GM18508 (cell line): ENCODE measurements around the gene STYXL1.

Experiments used
- ATAC-seq: cut with Tn5 transposase; IDR thresholded peaks from one replicate; pipeline ENCODE4 v1.9.1; 2021; ENCODE audit warnings: moderate number of reproducible peaks; ENCODE audit not compliant: insufficient read depth, unreplicated experiment

Gene STYXL1

GRCh38 chr7:75995996-75996395, 51.8 kb downstream of the STYXL1 start:
- ATAC-seq, result no peak

DNA sequence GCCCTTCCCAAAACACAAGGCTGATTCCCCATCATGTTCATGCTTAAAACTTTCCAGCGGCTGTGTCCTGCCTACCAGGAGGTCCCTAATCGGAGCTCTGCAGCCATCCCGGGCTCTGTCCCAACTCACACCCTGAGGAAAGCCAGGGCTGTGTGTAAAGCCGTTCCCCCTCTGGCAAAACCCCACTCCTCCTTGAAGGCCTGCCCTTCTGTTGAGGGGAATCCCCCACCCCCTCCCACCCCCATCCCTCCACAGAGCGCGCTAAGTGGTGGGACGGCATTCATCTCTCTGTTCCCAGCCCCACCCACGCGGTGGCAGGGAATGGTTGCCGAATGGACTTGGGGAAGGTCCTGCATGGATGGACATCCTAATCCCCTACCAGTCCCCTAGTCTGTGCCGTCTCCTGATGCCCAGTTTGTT, 52.7 kb downstream of the STYXL1 start:
- no peak for ATAC-seq

DNA sequence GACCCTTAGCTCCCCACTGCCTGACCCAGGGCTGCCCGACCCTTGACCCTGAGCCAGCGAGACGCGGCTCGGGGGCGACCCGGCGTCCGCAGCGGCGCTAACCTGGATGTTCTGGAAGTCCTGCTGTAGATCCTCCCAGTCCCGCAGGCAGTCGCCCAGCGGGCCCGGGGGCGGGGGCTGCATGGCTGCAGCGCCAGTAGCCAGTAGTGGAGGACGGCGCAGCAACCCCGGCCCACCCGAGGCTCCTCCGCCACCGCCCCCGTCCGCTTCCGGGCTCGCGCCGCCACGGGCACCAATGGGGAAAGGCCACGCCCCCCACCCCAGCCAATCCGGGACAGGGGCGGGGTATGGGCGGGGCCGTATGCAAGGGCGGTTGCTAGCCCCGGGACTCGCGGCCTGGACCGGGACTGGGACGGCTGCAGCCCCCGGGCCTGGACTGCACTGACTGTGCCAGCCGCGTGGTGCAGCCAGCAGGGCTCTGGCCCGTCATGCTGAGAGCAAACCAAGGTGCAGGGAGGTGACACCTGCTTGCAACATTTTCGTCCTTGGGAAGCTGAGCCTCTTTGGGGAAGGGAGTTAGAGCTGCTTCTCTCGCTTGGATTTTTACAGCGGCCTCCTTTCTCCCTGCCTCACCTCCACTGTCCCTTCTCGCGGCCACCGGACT, 53.3 kb downstream of the STYXL1 start, which contains the start of gene TMEM120A:
Gene TMEM120A (minus strand): TSS at position 208 of the 664 bp plus-strand sequence. CDS start 25 bp downstream, at position 183.
- no peak for ATAC-seq

GRCh38 chr7:75993689-75994387, 54.0 kb downstream of the STYXL1 start:
- ATAC-seq, result no peak

- ATAC-seq, result no peak
These were observed 55.6 kb downstream of the STYXL1 start for GRCh38 chr7:75992083-75992755.

GRCh38 chr7:75991531-75992082, 56.2 kb downstream of the STYXL1 start:
- ATAC-seq, result no peak

GRCh38 chr7:75989500-75990388, 58.1 kb downstream of the STYXL1 start:
- ATAC-seq, result no peak

GRCh38 chr7:75988568-75989499, 59.0 kb downstream of the STYXL1 start:
- no peak for ATAC-seq

DNA sequence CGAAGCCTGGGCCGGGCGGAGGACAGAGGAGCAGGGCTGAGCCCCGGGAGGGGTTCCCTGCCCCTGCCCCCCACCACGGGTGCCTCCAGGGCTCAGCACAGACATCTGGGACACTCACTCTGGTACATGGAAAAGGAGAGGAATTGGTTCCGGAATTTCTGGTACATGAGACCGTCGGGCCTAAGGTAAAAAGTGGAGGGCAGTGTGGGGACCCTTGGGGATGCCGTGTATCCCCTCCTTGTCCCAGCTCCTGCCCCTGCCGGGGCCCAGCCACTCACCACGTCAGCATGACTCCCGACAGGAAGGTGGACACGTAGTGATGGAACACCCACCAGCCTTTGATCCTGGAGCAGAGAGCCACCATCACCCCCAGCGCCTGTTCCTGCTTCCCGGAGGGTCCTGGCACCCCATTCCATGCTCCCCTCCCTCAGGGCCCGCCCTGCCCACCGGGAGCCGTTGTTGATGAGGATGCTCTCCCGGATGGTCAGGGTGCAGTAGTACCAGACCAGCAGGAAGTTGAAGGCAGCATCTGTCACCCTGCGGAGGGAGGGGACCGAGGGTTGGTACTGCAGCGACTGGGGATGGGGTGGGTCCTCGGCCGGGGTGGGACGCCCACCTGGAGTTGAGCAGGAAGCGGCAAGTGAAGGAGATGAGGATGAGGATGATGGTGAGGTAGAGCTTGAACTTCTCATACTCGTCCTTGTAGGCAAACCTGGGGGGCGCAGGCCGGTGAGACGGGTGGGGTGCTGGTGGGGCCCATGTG, 59.8 kb downstream of the STYXL1 start:
- ATAC-seq, result no peak

DNA sequence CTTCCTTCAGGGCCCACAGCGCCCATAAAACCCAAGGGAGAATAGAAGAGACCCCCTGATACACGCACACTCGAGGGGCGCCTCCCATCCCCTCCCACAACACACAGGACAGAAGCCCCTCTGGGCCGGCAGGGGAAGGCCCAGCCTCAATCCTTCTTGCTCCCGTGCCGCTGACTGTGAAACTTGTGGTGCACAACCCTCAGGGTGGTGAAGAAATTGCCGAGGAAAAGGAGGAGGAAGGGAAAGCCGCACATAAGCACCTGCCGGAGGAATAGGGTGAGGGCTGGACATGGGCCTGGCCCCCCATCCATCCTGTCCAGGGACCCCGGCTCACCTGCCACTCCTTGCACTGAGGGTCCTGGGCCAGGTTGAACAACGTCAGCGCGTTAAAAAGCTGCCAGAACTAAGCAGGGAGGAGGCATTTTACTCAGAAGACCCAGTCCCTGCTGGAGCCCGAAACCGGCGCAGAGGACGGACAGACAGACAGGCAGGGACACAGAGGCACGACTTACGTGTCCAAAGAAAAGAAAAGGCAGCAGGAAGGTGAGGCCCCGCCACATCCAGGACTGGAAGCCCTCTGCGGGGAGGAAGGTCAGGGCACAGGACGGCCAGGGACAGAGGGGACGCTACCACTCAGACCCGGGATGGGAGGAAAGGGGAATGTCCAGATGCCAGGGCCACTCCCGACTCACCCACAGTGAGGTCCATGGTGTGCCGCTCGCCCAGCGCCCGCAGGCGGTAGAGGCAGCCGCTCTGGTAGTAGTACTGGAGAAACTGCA, 60.6 kb downstream of the STYXL1 start:
- no peak for ATAC-seq

DNA sequence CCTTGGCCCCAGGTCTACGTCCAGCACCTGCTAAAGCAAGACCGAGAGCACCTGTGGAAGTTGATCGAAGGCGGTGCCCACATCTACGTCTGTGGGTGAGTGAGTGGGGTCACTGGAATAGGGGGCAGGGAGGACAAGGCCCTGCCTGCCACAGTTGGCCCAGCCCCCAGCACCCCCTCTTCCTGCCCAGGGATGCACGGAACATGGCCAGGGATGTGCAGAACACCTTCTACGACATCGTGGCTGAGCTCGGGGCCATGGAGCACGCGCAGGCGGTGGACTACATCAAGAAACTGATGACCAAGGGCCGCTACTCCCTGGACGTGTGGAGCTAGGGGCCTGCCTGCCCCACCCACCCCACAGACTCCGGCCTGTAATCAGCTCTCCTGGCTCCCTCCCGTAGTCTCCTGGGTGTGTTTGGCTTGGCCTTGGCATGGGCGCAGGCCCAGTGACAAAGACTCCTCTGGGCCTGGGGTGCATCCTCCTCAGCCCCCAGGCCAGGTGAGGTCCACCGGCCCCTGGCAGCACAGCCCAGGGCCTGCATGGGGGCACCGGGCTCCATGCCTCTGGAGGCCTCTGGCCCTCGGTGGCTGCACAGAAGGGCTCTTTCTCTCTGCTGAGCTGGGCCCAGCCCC, 61.5 kb downstream of the STYXL1 start:
- ATAC-seq, result no peak

DNA sequence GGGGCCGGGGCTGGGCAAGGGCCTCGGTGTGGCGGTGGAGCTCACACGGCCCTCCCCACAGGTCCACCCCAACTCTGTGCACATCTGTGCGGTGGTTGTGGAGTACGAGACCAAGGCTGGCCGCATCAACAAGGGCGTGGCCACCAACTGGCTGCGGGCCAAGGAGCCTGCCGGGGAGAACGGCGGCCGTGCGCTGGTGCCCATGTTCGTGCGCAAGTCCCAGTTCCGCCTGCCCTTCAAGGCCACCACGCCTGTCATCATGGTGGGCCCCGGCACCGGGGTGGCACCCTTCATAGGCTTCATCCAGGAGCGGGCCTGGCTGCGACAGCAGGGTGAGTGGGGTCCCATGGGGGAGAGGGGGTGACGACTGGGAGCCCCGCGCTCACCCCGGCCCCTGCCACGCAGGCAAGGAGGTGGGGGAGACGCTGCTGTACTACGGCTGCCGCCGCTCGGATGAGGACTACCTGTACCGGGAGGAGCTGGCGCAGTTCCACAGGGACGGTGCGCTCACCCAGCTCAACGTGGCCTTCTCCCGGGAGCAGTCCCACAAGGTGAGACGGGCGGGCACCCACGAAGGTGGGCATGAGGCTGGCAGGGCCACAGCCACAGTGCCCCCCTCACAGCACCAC, 62.2 kb downstream of the STYXL1 start:
- no peak for ATAC-seq

DNA sequence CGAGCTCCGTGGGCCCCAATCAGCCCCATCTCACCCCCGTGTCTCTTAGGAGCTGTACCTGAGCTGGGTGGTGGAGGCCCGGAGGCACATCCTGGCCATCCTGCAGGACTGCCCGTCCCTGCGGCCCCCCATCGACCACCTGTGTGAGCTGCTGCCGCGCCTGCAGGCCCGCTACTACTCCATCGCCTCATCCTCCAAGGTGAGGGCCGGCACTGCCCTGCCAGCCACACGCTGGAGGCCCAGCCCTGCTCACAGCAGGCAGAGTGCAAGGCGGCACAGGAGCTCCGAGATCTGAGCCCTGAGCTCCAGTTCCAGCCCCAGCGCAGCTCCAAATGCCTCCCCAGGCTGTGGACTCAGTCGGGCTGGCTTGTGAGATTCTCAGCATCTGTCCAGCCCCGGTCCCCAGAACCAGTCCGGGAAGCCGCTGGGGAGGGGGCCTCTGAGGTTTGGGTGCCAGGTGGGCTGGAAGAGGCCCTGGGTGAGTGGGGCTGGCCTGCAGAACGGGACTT, 62.7 kb downstream of the STYXL1 start:
- no peak for ATAC-seq

- no peak for ATAC-seq
These were observed 63.4 kb downstream of the STYXL1 start for GRCh38 chr7:75984130-75985008.

- no peak for ATAC-seq
These were observed 64.2 kb downstream of the STYXL1 start for GRCh38 chr7:75983471-75984129.
